OCI-LY1 (cell line): Measurements from ENCODE around the gene PLOD2.

ENCODE experiments used
- H2AFZ ChIP-seq: fragments of 200-600 bp; sonication (generic), shearing (Covaris generic); 2 replicates; pipeline ENCODE4 v1.6.0; 2014; ENCODE audit warnings: antibody characterized with exemption, mild to moderate bottlenecking, low read length
- H3F3A ChIP-seq: fragments of 200-600 bp; sonication (generic), shearing (Covaris generic); 2 replicates; pipeline ENCODE4 v1.6.0; 2014; ENCODE audit warnings: mild to moderate bottlenecking, antibody characterized with exemption, low read length, moderate library complexity; ENCODE audit not compliant: insufficient read depth
- H3K27ac ChIP-seq: fragments of 200-600 bp; sonication (generic); 2 replicates; pipeline ENCODE4 v1.5.1; 2014; ENCODE audit warnings: low read length, mixed run types, mild to moderate bottlenecking, low read depth; ENCODE audit not compliant: poor library complexity, severe bottlenecking
- H3K27me3 ChIP-seq: fragments of 200-600 bp; sonication (generic); 2 replicates; pipeline ENCODE4 v1.6.0; 2014; ENCODE audit warnings: antibody characterized with exemption, mild to moderate bottlenecking, low read length, moderate library complexity; ENCODE audit not compliant: insufficient read depth
- H3K36me3 ChIP-seq: fragments of 200-600 bp; sonication (generic); 2 replicates; pipeline ENCODE4 v1.6.1; 2014; ENCODE audit warnings: mild to moderate bottlenecking, antibody characterized with exemption, low read length, moderate library complexity, mixed read lengths; ENCODE audit not compliant: insufficient read depth
- H3K4me1 ChIP-seq: fragments of 200-600 bp; sonication (generic); 2 replicates; pipeline ENCODE4 v1.5.1; 2014; ENCODE audit warnings: mild to moderate bottlenecking, low read length, moderate library complexity; ENCODE audit not compliant: insufficient read depth, severe bottlenecking
- H3K4me2 ChIP-seq: fragments of 200-600 bp; sonication (generic), shearing (Covaris generic); 2 replicates; pipeline ENCODE4 v1.6.1; 2014; ENCODE audit warnings: low read length
- H3K4me3 ChIP-seq: fragments of 200-600 bp; sonication (generic); 2 replicates; pipeline ENCODE4 v1.5.1; 2014; ENCODE audit warnings: low read length, low read depth, mild to moderate bottlenecking, mixed read lengths; ENCODE audit not compliant: poor library complexity, severe bottlenecking
- H3K79me2 ChIP-seq: fragments of 200-600 bp; shearing (Covaris generic); 2 replicates; pipeline ENCODE4 v1.6.1; 2016; ENCODE audit warnings: mixed run types, low read length, mixed read lengths; ENCODE audit not compliant: insufficient read depth
- H3K9ac ChIP-seq: fragments of 200-600 bp; sonication (generic), shearing (Covaris generic); 2 replicates; pipeline ENCODE4 v1.6.1; 2014; ENCODE audit warnings: mild to moderate bottlenecking, low read length, mixed read lengths
- H3K9me2 ChIP-seq: fragments of 200-600 bp; sonication (generic), shearing (Covaris generic); 2 replicates; pipeline ENCODE4 v1.6.1; 2014; ENCODE audit warnings: low read depth, mild to moderate bottlenecking, low read length, mixed read lengths
- H3K9me3 ChIP-seq: fragments of 200-600 bp; shearing (Covaris generic); 2 replicates; pipeline ENCODE4 v1.6.1; 2014; ENCODE audit warnings: low read length, mixed read lengths
- H4K20me1 ChIP-seq: fragments of 200-600 bp; sonication (generic), shearing (Covaris generic); 2 replicates; pipeline ENCODE4 v1.6.0; 2016; ENCODE audit warnings: mild to moderate bottlenecking, low read length; ENCODE audit not compliant: insufficient read depth
- CTCF ChIP-seq: fragments of 200-600 bp; sonication (generic), shearing (Covaris generic); IDR thresholded peaks from 2 replicates; pipeline ENCODE4 v1.5.1; 2017; ENCODE audit warnings: mild to moderate bottlenecking, antibody characterized with exemption, low read length, moderate library complexity, mixed read lengths
- EZH2 ChIP-seq: fragments of 200-600 bp; sonication (generic), shearing (Covaris generic); IDR thresholded peaks from 2 replicates; pipeline ENCODE4 v1.8.0; 2017; ENCODE audit warnings: borderline replicate concordance, mixed run types, mild to moderate bottlenecking, antibody characterized with exemption, low read length, moderate library complexity, mixed read lengths

The PLOD2 gene

DNA sequence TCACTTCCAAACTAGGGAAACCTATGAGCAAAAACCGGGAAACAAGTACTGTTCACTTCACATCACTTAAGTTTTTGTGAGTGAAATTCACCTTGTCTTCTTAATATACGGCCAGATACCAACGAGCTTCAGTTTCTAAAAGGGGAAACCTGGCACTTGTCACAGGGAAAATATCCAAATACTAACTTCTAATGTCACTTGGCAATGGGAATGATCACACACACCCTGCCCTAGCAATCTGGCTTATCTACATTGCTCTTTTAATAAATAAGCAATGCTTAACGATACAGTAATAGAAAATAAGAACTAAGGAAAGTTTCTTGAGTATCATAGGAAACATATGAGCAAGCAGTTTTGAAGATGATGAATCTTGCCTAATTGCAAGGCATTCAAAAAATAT is 34.6 kb upstream of the PLOD2 start:
- H4K20me1 ChIP-seq: no peaks in the 10 kb centered on the region
- H3K4me2 ChIP-seq: no peak overlapping the region
- no peaks in the 10 kb centered on the region for H3K36me3 ChIP-seq
- no peak for TF ChIP-seq CTCF
- TF ChIP-seq EZH2: no peak
- no peak overlapping the region for H3K27ac ChIP-seq
- no peaks in the 10 kb centered on the region for H3K4me1 ChIP-seq
- H3K9me3 ChIP-seq: no peaks in the 10 kb centered on the region
- H3K9me2 ChIP-seq: no peaks in the 10 kb centered on the region
- H3K4me3 ChIP-seq: no peak overlapping the region
- no peaks in the 10 kb centered on the region for H3K27me3 ChIP-seq
- H3K9ac ChIP-seq: no peak overlapping the region
- no peak overlapping the region for H2AFZ ChIP-seq
- no peaks in the 10 kb centered on the region for H3F3A ChIP-seq
- H3K79me2 ChIP-seq: no peaks in the 10 kb centered on the region

GRCh38 chr3:146195030-146195429 is 34.0 kb upstream of the PLOD2 start:
- Histone ChIP-seq H3K4me2 (no peak overlapping the region), H3K4me1 (no peaks in the 10 kb centered on the region), H4K20me1 (no peaks in the 10 kb centered on the region), H3F3A (no peaks in the 10 kb centered on the region), H3K9me2 (no peaks in the 10 kb centered on the region), H3K36me3 (no peaks in the 10 kb centered on the region), H3K27me3 (no peaks in the 10 kb centered on the region), H2AFZ (no peak overlapping the region), H3K79me2 (no peaks in the 10 kb centered on the region), H3K4me3 (no peak overlapping the region), H3K27ac (no peak overlapping the region), H3K9me3 (no peaks in the 10 kb centered on the region), H3K9ac (no peak overlapping the region)
- TF ChIP-seq CTCF: no peak
- no peak for TF ChIP-seq EZH2

DNA sequence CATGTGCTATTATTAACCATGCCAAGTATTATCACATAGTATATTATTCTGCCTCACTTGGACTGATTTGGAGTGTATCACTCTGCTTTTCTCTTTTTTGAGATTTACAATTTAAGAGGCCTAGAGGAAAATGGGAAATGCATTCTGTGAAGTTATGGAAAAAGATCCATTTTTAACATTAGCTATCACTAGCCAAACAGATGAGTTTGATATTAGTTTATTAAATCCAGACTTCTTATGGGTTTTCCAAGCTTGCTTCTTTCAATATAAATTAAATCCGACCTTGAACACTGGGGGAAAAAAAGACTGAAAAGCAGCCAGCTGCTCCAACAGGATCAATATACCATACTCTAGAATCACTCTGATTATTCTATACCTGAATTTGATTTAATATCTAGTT is 30.1 kb upstream of the PLOD2 start:
- H3K9me3 ChIP-seq: no peaks in the 10 kb centered on the region
- H3F3A ChIP-seq: no peaks in the 10 kb centered on the region
- H3K4me3 ChIP-seq: no peak overlapping the region
- no peak for TF ChIP-seq CTCF
- TF ChIP-seq EZH2: no peak
- H3K4me2 ChIP-seq: no peak overlapping the region
- no peaks in the 10 kb centered on the region for H3K79me2 ChIP-seq
- H3K36me3 ChIP-seq: no peaks in the 10 kb centered on the region
- H4K20me1 ChIP-seq: no peaks in the 10 kb centered on the region
- H3K27me3 ChIP-seq: no peaks in the 10 kb centered on the region
- no peak overlapping the region for H2AFZ ChIP-seq
- no peaks in the 10 kb centered on the region for H3K4me1 ChIP-seq
- H3K9ac ChIP-seq: no peak overlapping the region
- no peaks in the 10 kb centered on the region for H3K9me2 ChIP-seq
- no peak overlapping the region for H3K27ac ChIP-seq
